NCI-H1092 treated with DMSO at 0.1 percent for 48 hours (cell line): ENCODE measurements around the gene ITPRIP.

Source experiments
- DNase-seq: peaks from one replicate; lab custom pipeline; 2025; lab: John Stamatoyannopoulos, UW

ITPRIP gene

DNA sequence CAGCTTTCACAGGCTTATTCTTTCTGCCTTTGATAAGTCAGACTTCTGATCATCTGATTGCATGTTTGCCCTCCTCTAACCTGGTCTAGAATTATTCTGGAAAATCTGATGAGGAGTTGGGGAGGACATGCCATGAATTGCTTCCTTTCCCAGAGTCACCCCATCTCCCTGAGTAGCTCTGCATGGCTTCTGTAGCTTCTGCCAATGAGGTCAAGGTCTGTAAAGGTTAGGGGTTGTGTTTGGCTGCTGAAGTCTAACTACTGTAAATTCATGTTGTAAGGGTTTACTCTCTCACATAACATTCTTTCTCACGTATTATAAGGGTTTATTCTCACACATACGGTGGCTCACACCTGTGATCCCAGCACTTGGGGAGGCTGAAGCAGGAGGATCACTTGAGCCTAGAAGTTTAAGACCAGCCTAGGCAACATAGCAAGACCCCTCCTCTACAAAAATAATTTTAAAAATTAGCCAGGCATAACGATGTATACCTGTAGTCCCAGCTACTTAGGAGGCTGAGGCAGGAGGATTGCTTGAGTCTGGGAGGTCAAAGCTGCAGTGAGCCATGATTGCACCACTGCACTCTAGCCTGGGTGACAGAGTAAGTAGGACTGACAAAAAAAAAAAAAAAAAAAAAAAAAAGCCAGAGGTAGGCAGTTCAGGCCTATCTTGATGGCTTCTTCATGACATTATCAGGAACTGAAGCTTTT, 58.6 kb downstream of the ITPRIP start:
- DNase-seq, result no peak

DNA sequence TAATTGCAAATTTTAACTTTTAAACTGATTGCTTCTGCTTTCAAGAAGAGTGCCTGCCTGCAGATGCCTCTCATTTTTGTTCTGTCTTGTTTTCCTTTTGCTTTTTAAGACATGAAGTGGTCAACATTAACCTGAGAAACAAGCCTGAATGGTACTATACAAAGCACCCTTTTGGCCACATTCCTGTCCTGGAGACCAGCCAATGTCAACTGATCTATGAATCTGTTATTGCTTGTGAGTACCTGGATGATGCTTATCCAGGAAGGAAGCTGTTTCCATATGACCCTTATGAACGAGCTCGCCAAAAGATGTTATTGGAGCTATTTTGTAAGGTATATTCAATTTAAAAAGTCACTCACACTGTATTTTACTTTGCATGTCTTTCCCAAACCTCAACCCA, 60.5 kb downstream of the ITPRIP start:
- DNase-seq, result peak; percentile 83

DNA sequence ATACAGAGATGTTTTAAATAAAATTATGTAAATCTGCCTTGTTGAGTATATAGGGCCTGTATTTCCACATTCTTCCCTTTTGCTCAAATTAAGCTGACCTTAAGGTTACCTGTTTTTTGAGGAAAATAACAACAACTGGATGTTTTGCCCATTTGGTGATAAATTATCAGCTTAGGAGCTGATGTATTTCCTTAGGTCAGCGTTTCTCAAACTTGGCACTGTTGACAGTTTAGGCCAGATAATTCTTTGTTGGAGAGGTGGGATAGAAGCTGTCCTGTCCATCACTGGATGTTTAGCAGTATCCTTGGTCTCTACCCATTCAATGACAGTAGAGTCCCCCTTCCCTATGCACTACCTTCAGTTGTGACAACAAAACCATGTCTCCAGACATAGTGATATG, 62.1 kb downstream of the ITPRIP start:
- DNase-seq, result no peak

DNA sequence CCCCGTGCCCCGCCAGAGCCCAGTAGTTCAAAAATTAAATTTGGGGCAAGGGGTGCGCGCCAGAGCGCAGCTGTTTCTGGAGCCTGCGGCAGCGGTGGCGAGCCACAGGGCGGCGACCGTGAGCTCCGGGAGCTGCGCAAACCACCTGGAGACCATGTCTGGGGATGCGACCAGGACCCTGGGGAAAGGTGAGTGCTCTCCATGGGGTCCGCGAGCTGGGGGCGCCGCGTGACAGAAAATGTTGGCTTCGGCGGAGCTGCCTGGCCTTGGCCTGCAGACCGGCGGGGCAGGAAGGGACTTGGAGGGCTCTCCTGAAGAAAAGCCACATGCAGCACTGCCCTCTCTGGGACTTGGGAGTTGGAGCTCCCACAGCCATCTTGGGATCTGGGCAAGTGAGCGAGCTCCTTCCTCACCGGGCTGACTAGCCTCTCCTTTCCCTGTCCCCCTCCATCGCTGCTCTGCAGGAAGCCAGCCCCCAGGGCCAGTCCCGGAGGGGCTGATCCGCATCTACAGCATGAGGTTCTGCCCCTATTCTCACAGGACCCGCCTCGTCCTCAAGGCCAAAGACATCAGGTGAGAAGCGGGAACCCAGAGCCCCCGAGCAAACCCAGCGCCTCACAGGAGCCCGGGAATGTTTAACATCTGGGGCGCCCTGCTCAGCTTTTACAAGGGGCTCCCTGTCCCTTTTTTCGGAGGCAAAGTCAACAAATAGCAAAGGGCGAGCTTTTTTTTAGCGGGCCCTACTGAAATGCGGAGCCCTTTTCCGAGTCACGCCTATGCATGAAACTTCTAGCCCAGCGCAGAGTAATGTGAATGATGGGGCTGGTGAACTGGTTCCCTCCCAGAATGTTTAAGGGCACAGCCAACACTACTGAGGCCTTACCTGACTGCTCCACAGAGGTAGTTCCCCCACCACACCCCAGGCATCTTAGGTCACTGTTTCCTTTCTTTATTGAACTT, 63.2 kb downstream of the ITPRIP start:
- DNase-seq, result no peak

DNA sequence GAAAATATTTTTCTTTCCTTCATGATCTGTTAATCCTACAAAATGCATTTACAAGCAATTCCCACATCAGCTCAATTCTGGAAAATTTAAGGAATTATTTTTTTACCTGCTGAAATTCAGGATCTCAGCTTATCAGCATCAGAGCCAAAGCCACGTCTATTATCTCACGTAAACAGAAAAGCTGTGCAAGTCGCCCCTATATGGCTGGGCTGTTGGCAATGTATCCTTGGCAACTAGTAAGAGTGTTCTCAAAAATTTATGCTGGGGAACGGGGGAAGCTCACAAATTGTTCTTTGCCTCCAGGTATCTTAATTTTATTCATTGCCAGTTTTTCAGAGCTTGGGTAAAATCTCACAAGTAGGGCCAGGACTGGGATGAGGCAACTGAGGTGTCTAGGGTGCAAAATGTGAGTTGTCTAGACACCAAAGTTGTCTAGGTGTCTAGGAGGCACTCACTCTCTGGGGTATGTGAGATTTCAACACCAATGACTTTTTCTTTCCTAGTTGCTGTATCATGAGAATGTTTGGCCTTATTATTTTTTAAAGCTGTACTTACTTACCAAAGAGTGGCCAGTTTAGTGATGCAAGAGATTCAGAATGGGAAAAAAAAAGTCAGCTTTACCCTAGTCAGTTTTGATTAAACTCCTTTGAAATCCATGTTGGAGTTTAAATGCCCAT, 64.2 kb downstream of the ITPRIP start:
- no peak for DNase-seq

DNA sequence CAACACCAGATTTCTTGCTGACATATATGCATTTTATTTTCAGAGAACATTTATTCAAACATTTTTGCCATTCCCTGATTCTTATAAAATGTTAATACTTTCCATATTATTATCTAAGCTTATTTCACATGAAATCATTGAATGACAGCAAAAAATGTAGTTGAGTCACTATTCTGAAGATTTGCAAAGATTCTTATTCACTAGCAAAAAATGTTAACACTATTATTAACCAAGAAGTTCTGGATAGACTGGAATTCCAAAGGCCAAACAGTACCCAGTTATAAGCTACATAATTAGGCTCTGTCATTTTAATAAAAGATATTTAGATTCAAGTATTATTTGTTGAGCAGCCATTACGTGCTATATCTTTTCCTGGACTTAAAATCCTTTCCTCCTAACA, 65.0 kb downstream of the ITPRIP start:
- DNase-seq, result no peak

DNA sequence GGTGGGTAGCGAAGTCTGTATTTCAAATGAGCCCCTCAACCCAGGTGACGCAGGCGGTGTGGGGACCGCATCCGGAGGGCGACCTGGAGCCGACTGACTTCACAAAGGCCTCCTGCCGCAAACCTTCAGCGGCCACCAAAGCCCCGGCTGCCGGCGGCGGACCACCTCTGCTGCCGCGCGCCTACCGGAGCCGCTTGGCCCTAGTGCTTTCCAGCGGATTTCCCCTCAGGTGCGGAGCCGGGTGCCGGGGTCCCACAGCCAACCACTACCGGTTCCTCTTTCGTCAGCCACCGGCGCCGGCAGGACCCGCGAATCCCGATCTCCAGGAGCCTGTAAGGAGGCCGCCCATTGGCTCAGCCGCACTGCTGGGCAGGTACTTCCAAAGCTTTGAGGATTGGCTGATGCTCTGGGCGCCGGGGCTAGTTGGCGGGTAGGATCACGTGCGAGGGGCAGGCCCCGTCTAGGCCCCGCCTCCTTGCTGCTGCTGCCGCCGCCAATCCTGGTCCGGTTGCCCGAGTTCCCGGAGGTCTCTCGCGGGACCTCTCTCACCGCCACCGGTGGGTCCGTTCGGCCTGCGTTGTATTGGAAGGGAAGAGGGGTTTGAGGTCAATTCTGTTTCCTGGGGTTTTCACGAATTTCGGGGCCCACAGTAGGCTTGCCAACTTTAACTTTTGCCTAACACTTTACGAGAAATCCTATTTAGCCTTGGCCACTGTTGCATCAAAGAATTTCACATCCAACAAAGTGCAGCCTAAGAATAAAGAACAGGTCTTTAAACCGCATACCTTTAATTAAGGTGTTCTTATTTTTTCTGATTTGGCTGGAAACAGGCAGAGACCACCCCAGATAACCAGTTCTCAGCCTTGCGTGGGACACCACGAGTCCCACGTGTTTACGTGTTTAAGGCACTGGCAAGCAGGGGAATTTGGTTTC, 69.3 kb downstream of the ITPRIP start, which contains the start of gene GSTO2:
Gene GSTO2, plus strand, starts transcription at position 472 of the 933 bp plus-strand sequence. CDS start 5,732 bp downstream, outside the sequence.
- DNase-seq, result peak; percentile 97

DNA sequence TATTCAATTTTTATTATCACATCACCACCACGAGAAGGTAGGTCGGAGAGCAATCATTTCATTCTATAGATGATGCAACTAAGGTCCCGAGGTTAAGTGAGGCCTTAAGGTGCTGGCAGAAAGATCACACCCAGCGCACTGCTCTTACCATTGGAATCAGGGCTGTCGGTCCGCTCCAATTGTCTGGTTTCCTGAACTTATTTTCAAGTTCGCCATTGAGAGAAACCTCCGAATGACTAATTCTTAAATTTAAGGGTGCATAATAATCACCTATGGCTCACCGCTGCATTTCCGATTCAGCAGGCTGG, 69.9 kb downstream of the ITPRIP start:
- no peak for DNase-seq

DNA sequence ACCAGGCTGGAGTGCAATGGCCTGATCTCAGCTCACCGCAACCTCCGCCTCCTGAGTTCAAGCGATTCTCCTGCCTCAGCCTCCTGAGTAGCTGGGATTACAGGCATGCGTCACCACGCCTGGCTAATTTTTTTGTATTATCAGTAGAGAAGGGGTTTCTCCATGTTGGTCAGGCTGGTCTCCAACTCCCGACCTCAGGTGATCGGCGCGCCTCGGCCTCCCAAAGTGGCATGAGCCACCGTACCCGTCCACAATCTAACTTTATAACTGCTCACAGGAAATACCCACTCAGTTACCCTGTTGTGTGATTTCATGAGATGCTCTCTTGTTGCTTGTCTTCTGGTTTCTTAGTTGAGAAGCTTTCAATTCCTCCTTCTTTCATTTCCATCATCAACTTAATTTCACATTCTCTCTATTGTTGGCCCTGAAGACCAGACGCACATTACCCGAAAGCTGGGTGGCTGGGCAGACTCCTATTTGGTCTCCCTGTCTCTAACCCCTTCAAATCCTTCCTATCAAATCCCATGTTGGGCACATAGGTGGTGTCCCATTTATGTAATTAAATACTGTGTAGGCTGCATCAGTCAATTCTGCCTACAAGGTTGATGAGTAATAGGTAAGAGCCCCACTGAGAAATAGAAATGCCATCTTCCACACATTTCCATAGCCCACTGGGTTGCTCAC, 70.4 kb downstream of the ITPRIP start:
- no peak for DNase-seq

DNA sequence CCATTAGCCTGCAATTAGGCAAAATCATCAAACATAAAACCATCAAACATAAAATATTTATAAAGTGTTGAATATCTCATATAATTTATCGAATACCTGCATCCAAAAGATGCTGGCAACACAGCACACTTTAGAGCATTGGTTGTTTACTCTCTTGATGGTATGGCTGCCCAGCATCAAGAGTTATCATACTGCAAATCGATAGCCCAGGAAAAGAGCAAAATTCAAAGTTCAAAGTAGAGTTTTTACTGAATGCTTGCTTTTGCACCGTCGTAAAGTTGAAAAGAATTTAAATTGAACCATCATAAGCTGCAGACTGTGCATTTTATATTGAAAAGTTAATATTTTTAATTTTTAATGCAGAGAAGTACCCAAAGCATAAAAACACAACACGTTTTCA, 73.5 kb downstream of the ITPRIP start:
- DNase-seq, result no peak

DNA sequence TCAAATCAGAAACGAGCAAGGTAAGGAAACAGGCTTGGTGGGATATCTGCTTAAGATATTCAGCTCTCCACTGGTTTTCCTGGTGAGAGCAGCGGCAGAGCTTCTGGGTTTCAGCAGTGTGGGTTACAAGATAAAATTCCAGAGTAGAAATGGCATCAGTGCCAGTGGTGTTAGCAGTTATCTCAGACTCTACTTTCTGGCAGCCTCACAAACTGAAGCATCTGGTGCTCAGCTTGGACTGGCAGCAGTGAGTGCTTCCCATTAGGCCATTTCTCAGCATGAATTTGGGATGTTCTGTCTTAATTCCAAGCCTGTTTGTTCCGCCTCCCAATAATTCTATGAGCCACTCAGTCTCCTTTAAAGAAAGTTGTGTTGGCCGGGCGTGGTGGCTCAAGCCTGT, 76.2 kb downstream of the ITPRIP start:
- no peak for DNase-seq

DNA sequence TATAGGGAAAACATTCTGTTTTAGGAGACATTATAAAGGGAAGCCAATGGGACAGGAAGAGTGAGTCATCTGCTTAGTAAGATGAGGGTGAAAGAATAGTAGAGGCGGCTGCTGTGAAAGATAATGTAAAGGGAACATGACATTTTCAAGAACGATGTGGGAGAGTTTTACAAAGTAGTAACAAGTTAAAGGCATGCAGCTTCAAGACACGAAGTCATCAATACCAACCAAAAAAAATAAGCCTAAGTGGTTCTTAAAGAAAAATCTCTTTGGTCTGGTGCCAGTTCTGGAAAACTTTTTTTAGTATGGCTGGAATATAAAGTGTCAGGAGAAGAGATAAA, 77.5 kb downstream of the ITPRIP start:
- no peak for DNase-seq

DNA sequence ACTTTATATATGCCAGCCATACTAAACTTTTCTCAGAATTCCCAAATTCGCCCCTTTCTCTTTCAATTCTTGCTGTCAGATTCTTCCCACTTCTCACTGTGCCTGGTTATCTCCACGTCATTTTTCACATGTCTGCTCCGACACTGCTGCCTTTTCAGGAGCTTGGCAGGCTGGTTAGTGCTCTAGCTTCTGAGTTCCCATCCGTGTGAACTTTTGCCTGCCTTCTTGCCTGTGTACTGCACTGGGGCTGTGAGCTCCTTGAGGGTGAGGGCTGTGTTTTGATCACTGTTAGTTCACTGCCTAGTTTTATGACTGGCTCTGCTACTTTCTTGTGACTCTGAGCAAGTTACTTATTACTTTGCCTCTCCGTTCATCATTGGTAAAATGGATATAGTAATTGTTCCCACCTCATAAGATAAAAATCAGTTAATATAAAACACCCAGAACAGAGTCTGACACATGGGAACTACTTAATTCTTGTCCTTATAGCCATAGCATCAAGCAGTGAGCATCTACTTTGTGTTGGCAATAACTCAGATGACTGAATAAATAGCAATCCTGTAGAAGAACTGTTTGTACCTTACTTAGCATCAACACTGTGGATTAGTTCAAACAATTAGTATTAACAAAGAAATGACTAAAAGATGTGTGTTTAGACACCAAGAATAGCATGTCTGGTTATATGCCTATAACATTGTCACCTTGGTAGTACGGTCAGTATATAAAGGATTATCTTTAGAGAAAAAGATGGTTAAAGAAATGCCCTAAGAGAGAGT, 78.1 kb downstream of the ITPRIP start:
- no peak for DNase-seq
